GM12878 (cell line): ENCODE results near the gene IQUB. TPM values are rescaled to one million over a fixed set of nuclear protein-coding genes. Genes with fewer than 3 reads are reported as not detected.

Experiments
- ATAC-seq: fragments of 200-7000 bp; cut with Tn5 transposase; 3 replicates; pipeline ENCODE4 v1.9.1; 2020; ENCODE audit warnings: mild to moderate bottlenecking, moderate library complexity
- BruUV-seq: library from RNA; stranded (reverse); fragments of 400-500 nt; replicated peaks from 2 replicates; lab custom pipeline; 2021; lab: Mats Ljungman, UMichigan
- CTCF ChIA-PET: fragments of 300-600 bp; sonication (Branson Sonifier 250); formaldehyde crosslinking; extraction: SDS; loops from one replicate; lab custom pipeline; 2021; ENCODE audit warnings: inconsistent platforms; lab: Yijun Ruan, JAX
- POLR2A ChIA-PET: fragments of 350-600 bp; formaldehyde crosslinking; extraction: SDS; loops from one replicate; lab custom pipeline; 2021; ENCODE audit warnings: inconsistent platforms; lab: Charles Lee
- RAD21 ChIA-PET: fragments of 300-600 bp; sonication (Branson Sonifier 250); formaldehyde crosslinking; loops from one replicate; lab custom pipeline; 2023; ENCODE audit warnings: antibody characterized with exemption; ENCODE audit not compliant: unreplicated experiment; lab: Charles Lee
- SMC1A ChIA-PET: fragments of 300-600 bp; sonication (Branson Sonifier 250); formaldehyde crosslinking; loops from one replicate; lab custom pipeline; 2023; ENCODE audit not compliant: unreplicated experiment, uncharacterized antibody; lab: Charles Lee
- DNase-seq: peaks from one replicate; pipeline ENCODE4 v3.0.0-alpha.2; 2011; ENCODE audit warnings: low read depth, low spot score
- FAIRE-seq: peaks from 3 replicates; lab custom pipeline; 2011; peaks lifted over from hg19 to GRCh38; lab: Jason Lieb, UNC
- H2AFZ ChIP-seq: 2 replicates; pipeline ENCODE4 v1.6.0; 2011; ENCODE audit warnings: low read depth, low read length, control low read depth; ENCODE audit not compliant: control insufficient read depth
- H3K27ac ChIP-seq: 2 replicates; pipeline ENCODE4 v1.5.1; 2011; ENCODE audit warnings: control low read depth; ENCODE audit not compliant: control insufficient read depth, insufficient read depth
- H3K27me3 ChIP-seq, 2 experiments: replicated peaks in 1 of 2; 2 replicates each; pipeline versions ENCODE4 v1.6.0 to v1.6.1; 2011; ENCODE audit warnings: low read length in 1 of 2; ENCODE audit not compliant: control insufficient read depth in 2 of 2, insufficient read depth in 2 of 2
- H3K36me3 ChIP-seq, 2 experiments: 2 replicates each; pipeline ENCODE4 v1.5.1; 2011; ENCODE audit warnings: low read length in 1 of 2; ENCODE audit not compliant: control insufficient read depth in 2 of 2, insufficient read depth in 2 of 2
- H3K4me1 ChIP-seq: 2 replicates; pipeline ENCODE4 v1.6.1; 2011; ENCODE audit warnings: mild to moderate bottlenecking, low read length, moderate library complexity, mixed read lengths; ENCODE audit not compliant: control insufficient read depth, insufficient read depth
- H3K4me2 ChIP-seq: 2 replicates; pipeline ENCODE4 v1.6.0; 2011; ENCODE audit warnings: control low read depth; ENCODE audit not compliant: control insufficient read depth, insufficient read depth
- H3K4me3 ChIP-seq: fragments of 200-600 bp; sonication (generic); 2 replicates; pipeline ENCODE4 v1.5.1; 2016
- H3K79me2 ChIP-seq: 2 replicates; pipeline ENCODE4 v1.6.0; 2011; ENCODE audit warnings: low read length; ENCODE audit not compliant: control insufficient read depth, insufficient read depth
- H3K9ac ChIP-seq: 2 replicates; pipeline ENCODE4 v1.8.0; 2011; ENCODE audit warnings: low read length, control low read depth, mixed read lengths; ENCODE audit not compliant: control insufficient read depth, insufficient read depth
- H3K9me3 ChIP-seq: replicated peaks from 3 replicates; pipeline ENCODE4 v1.5.1; 2011; ENCODE audit warnings: mild to moderate bottlenecking, low read length; ENCODE audit not compliant: control insufficient read depth, insufficient read depth
- H4K20me1 ChIP-seq: 2 replicates; pipeline ENCODE4 v1.6.0; 2011; ENCODE audit not compliant: control insufficient read depth, insufficient read depth
- RAD21 ChIP-seq: IDR thresholded peaks from 2 replicates; pipeline ENCODE4 v1.6.1; 2011; ENCODE audit warnings: mild to moderate bottlenecking, low read depth, low read length, moderate library complexity; ENCODE audit not compliant: insufficient read depth
- RCOR1 ChIP-seq: conservative IDR thresholded peaks from 2 replicates; pipeline ENCODE4 v1.6.1; 2012; ENCODE audit warnings: low read depth, low read length, improper control_type of control experiment
- SP1 ChIP-seq: IDR thresholded peaks from one replicate; pipeline ENCODE4 v1.6.1; 2011; ENCODE audit warnings: low read depth, low read length
- SREBF2 ChIP-seq: IDR thresholded peaks from 2 replicates; pipeline ENCODE4 v1.6.1; 2012; ENCODE audit warnings: mild to moderate bottlenecking, low read length
- YBX1 ChIP-seq: fragments of 450-650 bp; IDR thresholded peaks from 2 replicates; pipeline ENCODE4 v1.6.1; 2016; ENCODE audit warnings: antibody characterized with exemption
- YY1 ChIP-seq: IDR thresholded peaks from 2 replicates; pipeline ENCODE4 v1.6.1; 2011; ENCODE audit warnings: low read depth, mild to moderate bottlenecking, low read length
- WGBS: methylation state at CpG from one replicate; pipeline ENCODE4 v1.1.6; 2016; ENCODE audit warnings: low lambda C conversion rate; ENCODE audit not compliant: insufficient replicate concordance, insufficient coverage; ENCODE audit errors: missing lambda C conversion rate; 5-methylcytosine and 5-hydroxymethylcytosine counted together
- in situ Hi-C: fragments of 300-500 bp; cut with MboI; formaldehyde crosslinking; loops from 9 replicates; pipeline ENCODE4 v1.14.3; 2018; ENCODE audit warnings: mixed read lengths
- intact Hi-C: fragments of 100-400 bp; cut with micrococcal nuclease; formaldehyde crosslinking; loops from one replicate; pipeline ENCODE4 v1.14.2; 2022; ENCODE audit not compliant: unreplicated experiment
- polyA plus RNA-seq, 11 experiments: library from polyadenylated mRNA; depleted of rRNA in 4 of 11; unstranded in 6 of 11; stranded (reverse) in 5 of 11; fragments of >200 nt; fragmentation: Nextera tagmentation in 4 of 11; fragmentation: Illumina TruSeq in 1 of 11; extraction: Ambion mirVana in 4 of 11; extraction: Trizol in 1 of 11; gene quantifications; 1 replicate in 1 of 11; 2 replicates in 10 of 11; pipeline versions ENCODE4 v1.2.1 to v1.2.3, GENCODE V29; 2011 to 2016; ENCODE audit warnings: inconsistent platforms in 2 of 11, missing spikeins in 2 of 11, low read depth in 1 of 11
- total RNA-seq, 4 experiments: library from RNA; depleted of rRNA in 3 of 4; stranded (reverse); fragments of >200 nt in 3 of 4; fragmentation: Illumina TruSeq in 1 of 4; extraction: Trizol in 1 of 4; gene quantifications; 2 replicates each; pipeline versions ENCODE4 v1.2.1 to v1.2.3, GENCODE V29; 2013 to 2021
- TF ChIP-seq, protein P1 (sequence below), 3 experiments: IDR thresholded peaks in 2 of 3; conservative IDR thresholded peaks in 1 of 3; 2 replicates each; pipeline ENCODE4 v1.5.1; 2011; ENCODE audit warnings: low read depth in 3 of 3, low read length in 3 of 3, mild to moderate bottlenecking in 3 of 3, control low read depth in 2 of 3, moderate library complexity in 2 of 3, inconsistent platforms in 1 of 3, mixed read lengths in 1 of 3; ENCODE audit not compliant: control insufficient read depth in 2 of 3, insufficient read depth in 1 of 3; ENCODE audit errors: extremely low read depth in 1 of 3

Gene IQUB
- total and polyA plus RNA-seq, 10 of the 15 experiments (the other 5 are each of a cell fraction or from before 2014, with no cell fraction given): 0.04 to 0.08 TPM; not detected in 8

DNA sequence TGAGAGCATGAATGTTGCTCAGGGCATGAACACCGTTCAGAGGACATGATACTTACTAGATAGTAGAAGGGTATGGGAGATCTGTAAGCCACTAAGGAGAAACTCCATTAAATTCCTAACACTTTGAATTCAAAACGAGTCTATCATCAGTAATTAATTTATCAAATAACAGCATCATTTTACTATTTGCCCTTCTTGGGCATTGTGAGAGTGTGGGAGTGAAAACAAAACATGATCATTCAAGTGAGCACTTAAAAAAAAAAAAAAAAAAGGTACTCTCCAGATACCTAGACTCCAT is 46.7 kb upstream of the IQUB start:
- ChIA-PET SMC1A (interaction anchor here (0.6 to 1.7 kb wide), 4 partner anchors 87 to 816 kb away, joined by 3 to 6 read pairs (median 3); no protein-coding TSS in a partner anchor), RAD21 (interaction anchor here (0.6 to 2.2 kb wide), 3 partner anchors 214 to 291 kb away, joined by 3 to 7 read pairs (median 3); no protein-coding TSS in a partner anchor), POLR2A (no interaction called here), CTCF (interaction anchor here (0.6 to 2.6 kb wide), 10 partner anchors 10 to 309 kb away, joined by 3 to 14 read pairs (median 4); partner anchors contain the start of gene NDUFA5)
- ATAC-seq: no peak
- no peak overlapping the region for H3K4me2 ChIP-seq
- H3K27me3 ChIP-seq: no peaks in the 10 kb centered on the region; a peak in 2 of 4 replicates
- no peaks in the 10 kb centered on the region for H3K79me2 ChIP-seq
- TF ChIP-seq SREBF2 (no peak), YBX1 (no peak), RAD21 (no peak)
- DNase-seq: no peak
- WGBS: 0% methylated on average over 2 of the region's 2 CpGs
- no peaks in the 10 kb centered on the region for H3K4me1 ChIP-seq
- H4K20me1 ChIP-seq: no peaks in the 10 kb centered on the region
- H3K27ac ChIP-seq: no peak overlapping the region
- intact Hi-C loops (no loop called here), in situ Hi-C loops (no loop called here)
- H2AFZ ChIP-seq: no peak overlapping the region; the same call in 1 of the 2 replicates
- no peaks in the 10 kb centered on the region for H3K36me3 ChIP-seq
- H3K9me3 ChIP-seq: no peaks in the 10 kb centered on the region
- no peak for FAIRE-seq
- no TSS peak for BruUV-seq
- H3K4me3 ChIP-seq: no peak overlapping the region
- no peak overlapping the region for H3K9ac ChIP-seq

DNA sequence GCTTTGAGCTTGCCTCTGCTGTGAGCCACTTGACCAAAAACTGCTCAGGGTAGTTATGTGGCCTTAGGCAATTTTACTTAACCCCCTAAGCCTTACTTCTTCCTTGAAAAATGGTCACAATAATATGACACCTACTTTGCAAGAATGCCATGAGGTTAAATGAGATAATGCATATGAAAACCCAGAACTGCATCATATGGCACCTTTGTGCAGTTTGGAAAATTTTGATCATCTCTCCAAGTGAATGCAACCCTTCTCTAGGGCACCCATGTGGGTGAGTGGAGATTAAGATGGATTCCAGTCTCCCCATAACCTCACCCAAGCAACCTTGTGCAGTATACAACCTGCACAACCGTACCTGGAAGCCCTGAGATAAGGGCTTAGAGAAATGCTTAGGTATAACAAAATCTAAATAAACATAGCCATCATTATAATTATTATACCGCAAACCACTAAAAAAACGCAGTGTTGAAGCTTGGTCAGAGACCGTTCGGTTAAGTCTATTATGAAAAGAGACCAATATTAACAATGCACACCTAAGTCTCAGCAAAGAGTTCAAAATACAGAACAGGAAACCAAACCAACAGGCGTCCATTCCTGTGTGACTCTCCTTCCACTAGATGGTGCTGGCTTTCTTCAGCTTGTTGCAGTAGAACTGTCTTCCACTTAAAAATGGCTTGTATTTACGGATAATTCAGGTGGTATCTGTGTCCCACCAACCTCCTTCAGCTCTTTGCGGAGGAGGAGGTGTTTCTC is 46.2 kb upstream of the IQUB start:
- DNase-seq (no peak), ATAC-seq (peak; percentile 89), FAIRE-seq (peak; percentile 64)
- SMC1A ChIA-PET: interaction anchor here (0.6 to 1.7 kb wide), 3 partner anchors 87 to 816 kb away, joined by 3 to 6 read pairs (median 3); no protein-coding TSS in a partner anchor
- Histone ChIP-seq H3K4me1 (no peaks in the 10 kb centered on the region), H3K36me3 (no peaks in the 10 kb centered on the region), H3K9ac (no peak overlapping the region), H3K27ac (no peak overlapping the region), H3K9me3 (no peaks in the 10 kb centered on the region), H3K4me3 (no peak overlapping the region), H3K4me2 (no peak overlapping the region), H4K20me1 (no peaks in the 10 kb centered on the region), H3K79me2 (no peaks in the 10 kb centered on the region), H3K27me3 (no peaks in the 10 kb centered on the region; a peak in 2 of 4 replicates), H2AFZ (no peak overlapping the region; the same call in 1 of the 2 replicates)
- BruUV-seq: no TSS peak
- POLR2A ChIA-PET: no interaction called here
- TF ChIP-seq, protein P1, sequence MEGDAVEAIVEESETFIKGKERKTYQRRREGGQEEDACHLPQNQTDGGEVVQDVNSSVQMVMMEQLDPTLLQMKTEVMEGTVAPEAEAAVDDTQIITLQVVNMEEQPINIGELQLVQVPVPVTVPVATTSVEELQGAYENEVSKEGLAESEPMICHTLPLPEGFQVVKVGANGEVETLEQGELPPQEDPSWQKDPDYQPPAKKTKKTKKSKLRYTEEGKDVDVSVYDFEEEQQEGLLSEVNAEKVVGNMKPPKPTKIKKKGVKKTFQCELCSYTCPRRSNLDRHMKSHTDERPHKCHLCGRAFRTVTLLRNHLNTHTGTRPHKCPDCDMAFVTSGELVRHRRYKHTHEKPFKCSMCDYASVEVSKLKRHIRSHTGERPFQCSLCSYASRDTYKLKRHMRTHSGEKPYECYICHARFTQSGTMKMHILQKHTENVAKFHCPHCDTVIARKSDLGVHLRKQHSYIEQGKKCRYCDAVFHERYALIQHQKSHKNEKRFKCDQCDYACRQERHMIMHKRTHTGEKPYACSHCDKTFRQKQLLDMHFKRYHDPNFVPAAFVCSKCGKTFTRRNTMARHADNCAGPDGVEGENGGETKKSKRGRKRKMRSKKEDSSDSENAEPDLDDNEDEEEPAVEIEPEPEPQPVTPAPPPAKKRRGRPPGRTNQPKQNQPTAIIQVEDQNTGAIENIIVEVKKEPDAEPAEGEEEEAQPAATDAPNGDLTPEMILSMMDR (IDR thresholded peaks at IDR 0.05 in 2 of 3, conservative IDR thresholded peaks at IDR 0.05 in 1 of 3; ENCODE audit: control insufficient read depth in 2 of 3, extremely low read depth in 1 of 3, insufficient read depth in 1 of 3, low read depth in 3 of 3, low read length in 3 of 3): peak; percentile 58 to 63 (median 59)
- TF ChIP-seq RCOR1 (no peak), SP1 (no peak), RAD21 (peak; percentile 51), YY1 (0 out of 2 replicates have a peak, but pooled peaks have one; percentile 45)
- WGBS: 43% methylated on average over 8 of the region's 8 CpGs
- in situ Hi-C loops: no loop called here
- CTCF ChIA-PET: interaction anchor here (1.0 to 2.6 kb wide), 7 partner anchors 9 to 292 kb away, joined by 3 to 14 read pairs (median 3); partner anchors contain the start of gene NDUFA5
- intact Hi-C loops: no loop called here
- RAD21 ChIA-PET: interaction anchor here (2.2 kb wide), 1 partner anchor 292 kb away, joined by 7 read pairs; no protein-coding TSS in a partner anchor
